GM12878 (cell line): ENCODE measurements around the gene MTMR8.

Source experiments
- BRCA1 ChIP-seq: IDR thresholded peaks from 2 replicates; pipeline ENCODE4 v1.6.1; 2011; ENCODE audit warnings: low read depth, low read length, improper control_type of control experiment
- CBFB ChIP-seq: IDR thresholded peaks from 2 replicates; pipeline ENCODE4 v1.6.1; 2016; ENCODE audit warnings: antibody characterized with exemption, low read depth
- CEBPB ChIP-seq, 2 experiments: fragments of 150-350 bp in 1 of 2; IDR thresholded peaks; 2 replicates each; pipeline ENCODE4 v1.6.1; 2012 to 2014; ENCODE audit warnings: low read depth in 2 of 2, low read length in 2 of 2, borderline replicate concordance in 1 of 2, inconsistent platforms in 1 of 2
- CHD2 ChIP-seq: IDR thresholded peaks from 2 replicates; pipeline ENCODE4 v1.6.1; 2011; ENCODE audit warnings: low read depth, low read length, improper control_type of control experiment, borderline replicate concordance
- GABPA ChIP-seq: IDR thresholded peaks from 2 replicates; pipeline ENCODE4 v1.6.1; 2014; ENCODE audit warnings: antibody characterized with exemption, low read depth, mild to moderate bottlenecking, inconsistent platforms
- SP1 ChIP-seq: IDR thresholded peaks from one replicate; pipeline ENCODE4 v1.6.1; 2011; ENCODE audit warnings: low read depth, low read length
- TAF1 ChIP-seq: IDR thresholded peaks from 2 replicates; pipeline ENCODE4 v1.6.1; 2011; ENCODE audit warnings: mild to moderate bottlenecking, low read depth, low read length, borderline replicate concordance
- ZNF274 ChIP-seq: IDR thresholded peaks from one replicate; pipeline ENCODE4 v1.8.0; 2011; ENCODE audit not compliant: insufficient read length, insufficient read depth
- TF ChIP-seq, protein P1 (sequence below), 3 experiments: IDR thresholded peaks in 2 of 3; conservative IDR thresholded peaks in 1 of 3; 2 replicates each; pipeline ENCODE4 v1.5.1; 2011; ENCODE audit warnings: low read depth in 3 of 3, low read length in 3 of 3, mild to moderate bottlenecking in 3 of 3, control low read depth in 2 of 3, moderate library complexity in 2 of 3, inconsistent platforms in 1 of 3, mixed read lengths in 1 of 3; ENCODE audit not compliant: control insufficient read depth in 2 of 3, insufficient read depth in 1 of 3; ENCODE audit errors: extremely low read depth in 1 of 3
- TF ChIP-seq, protein P2 (sequence below): fragments of 450-650 bp; IDR thresholded peaks from 2 replicates; pipeline ENCODE4 v1.6.1; 2017; ENCODE audit warnings: mild to moderate bottlenecking, moderate library complexity
- TF ChIP-seq, protein P3 (sequence below): IDR thresholded peaks from 2 replicates; pipeline ENCODE4 v1.6.1; 2012; ENCODE audit warnings: mild to moderate bottlenecking, low read depth, low read length

- TF ChIP-seq, protein P1, sequence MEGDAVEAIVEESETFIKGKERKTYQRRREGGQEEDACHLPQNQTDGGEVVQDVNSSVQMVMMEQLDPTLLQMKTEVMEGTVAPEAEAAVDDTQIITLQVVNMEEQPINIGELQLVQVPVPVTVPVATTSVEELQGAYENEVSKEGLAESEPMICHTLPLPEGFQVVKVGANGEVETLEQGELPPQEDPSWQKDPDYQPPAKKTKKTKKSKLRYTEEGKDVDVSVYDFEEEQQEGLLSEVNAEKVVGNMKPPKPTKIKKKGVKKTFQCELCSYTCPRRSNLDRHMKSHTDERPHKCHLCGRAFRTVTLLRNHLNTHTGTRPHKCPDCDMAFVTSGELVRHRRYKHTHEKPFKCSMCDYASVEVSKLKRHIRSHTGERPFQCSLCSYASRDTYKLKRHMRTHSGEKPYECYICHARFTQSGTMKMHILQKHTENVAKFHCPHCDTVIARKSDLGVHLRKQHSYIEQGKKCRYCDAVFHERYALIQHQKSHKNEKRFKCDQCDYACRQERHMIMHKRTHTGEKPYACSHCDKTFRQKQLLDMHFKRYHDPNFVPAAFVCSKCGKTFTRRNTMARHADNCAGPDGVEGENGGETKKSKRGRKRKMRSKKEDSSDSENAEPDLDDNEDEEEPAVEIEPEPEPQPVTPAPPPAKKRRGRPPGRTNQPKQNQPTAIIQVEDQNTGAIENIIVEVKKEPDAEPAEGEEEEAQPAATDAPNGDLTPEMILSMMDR (IDR thresholded peaks at IDR 0.05 in 2 of 3, conservative IDR thresholded peaks at IDR 0.05 in 1 of 3; ENCODE audit: control insufficient read depth in 2 of 3, extremely low read depth in 1 of 3, insufficient read depth in 1 of 3, low read depth in 3 of 3, low read length in 3 of 3) = no peak
- TF ChIP-seq, protein P2, sequence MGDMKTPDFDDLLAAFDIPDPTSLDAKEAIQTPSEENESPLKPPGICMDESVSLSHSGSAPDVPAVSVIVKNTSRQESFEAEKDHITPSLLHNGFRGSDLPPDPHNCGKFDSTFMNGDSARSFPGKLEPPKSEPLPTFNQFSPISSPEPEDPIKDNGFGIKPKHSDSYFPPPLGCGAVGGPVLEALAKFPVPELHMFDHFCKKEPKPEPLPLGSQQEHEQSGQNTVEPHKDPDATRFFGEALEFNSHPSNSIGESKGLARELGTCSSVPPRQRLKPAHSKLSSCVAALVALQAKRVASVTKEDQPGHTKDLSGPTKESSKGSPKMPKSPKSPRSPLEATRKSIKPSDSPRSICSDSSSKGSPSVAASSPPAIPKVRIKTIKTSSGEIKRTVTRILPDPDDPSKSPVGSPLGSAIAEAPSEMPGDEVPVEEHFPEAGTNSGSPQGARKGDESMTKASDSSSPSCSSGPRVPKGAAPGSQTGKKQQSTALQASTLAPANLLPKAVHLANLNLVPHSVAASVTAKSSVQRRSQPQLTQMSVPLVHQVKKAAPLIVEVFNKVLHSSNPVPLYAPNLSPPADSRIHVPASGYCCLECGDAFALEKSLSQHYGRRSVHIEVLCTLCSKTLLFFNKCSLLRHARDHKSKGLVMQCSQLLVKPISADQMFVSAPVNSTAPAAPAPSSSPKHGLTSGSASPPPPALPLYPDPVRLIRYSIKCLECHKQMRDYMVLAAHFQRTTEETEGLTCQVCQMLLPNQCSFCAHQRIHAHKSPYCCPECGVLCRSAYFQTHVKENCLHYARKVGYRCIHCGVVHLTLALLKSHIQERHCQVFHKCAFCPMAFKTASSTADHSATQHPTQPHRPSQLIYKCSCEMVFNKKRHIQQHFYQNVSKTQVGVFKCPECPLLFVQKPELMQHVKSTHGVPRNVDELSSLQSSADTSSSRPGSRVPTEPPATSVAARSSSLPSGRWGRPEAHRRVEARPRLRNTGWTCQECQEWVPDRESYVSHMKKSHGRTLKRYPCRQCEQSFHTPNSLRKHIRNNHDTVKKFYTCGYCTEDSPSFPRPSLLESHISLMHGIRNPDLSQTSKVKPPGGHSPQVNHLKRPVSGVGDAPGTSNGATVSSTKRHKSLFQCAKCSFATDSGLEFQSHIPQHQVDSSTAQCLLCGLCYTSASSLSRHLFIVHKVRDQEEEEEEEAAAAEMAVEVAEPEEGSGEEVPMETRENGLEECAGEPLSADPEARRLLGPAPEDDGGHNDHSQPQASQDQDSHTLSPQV = no peak
- TF ChIP-seq, protein P3, sequence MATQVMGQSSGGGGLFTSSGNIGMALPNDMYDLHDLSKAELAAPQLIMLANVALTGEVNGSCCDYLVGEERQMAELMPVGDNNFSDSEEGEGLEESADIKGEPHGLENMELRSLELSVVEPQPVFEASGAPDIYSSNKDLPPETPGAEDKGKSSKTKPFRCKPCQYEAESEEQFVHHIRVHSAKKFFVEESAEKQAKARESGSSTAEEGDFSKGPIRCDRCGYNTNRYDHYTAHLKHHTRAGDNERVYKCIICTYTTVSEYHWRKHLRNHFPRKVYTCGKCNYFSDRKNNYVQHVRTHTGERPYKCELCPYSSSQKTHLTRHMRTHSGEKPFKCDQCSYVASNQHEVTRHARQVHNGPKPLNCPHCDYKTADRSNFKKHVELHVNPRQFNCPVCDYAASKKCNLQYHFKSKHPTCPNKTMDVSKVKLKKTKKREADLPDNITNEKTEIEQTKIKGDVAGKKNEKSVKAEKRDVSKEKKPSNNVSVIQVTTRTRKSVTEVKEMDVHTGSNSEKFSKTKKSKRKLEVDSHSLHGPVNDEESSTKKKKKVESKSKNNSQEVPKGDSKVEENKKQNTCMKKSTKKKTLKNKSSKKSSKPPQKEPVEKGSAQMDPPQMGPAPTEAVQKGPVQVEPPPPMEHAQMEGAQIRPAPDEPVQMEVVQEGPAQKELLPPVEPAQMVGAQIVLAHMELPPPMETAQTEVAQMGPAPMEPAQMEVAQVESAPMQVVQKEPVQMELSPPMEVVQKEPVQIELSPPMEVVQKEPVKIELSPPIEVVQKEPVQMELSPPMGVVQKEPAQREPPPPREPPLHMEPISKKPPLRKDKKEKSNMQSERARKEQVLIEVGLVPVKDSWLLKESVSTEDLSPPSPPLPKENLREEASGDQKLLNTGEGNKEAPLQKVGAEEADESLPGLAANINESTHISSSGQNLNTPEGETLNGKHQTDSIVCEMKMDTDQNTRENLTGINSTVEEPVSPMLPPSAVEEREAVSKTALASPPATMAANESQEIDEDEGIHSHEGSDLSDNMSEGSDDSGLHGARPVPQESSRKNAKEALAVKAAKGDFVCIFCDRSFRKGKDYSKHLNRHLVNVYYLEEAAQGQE = no peak
- TF ChIP-seq SP1 (no peak), GABPA (no peak), BRCA1 (no peak), CHD2 (no peak), CBFB (no peak), TAF1 (no peak), CEBPB (IDR thresholded peaks at IDR 0.05; ENCODE audit: borderline replicate concordance in 1 of 2, low read depth in 2 of 2, low read length in 2 of 2) (no peak), ZNF274 (no peak)
Observed at GRCh38 chrX:64389489-64389888, 5.8 kb downstream of the MTMR8 start.
